K562 (cell line): ENCODE data around the gene ZNF586. TPM values are rescaled to one million over a fixed set of nuclear protein-coding genes. Genes with fewer than 3 reads are reported as not detected.

ENCODE experiments used
- ATAC-seq: fragments of 200-7000 bp; cut with Tn5 transposase; 3 replicates; pipeline ENCODE4 v1.9.1; 2020; ENCODE audit warnings: moderate library complexity
- BruUV-seq: library from RNA; stranded (reverse); fragments of 400-500 nt; replicated peaks from 2 replicates; lab custom pipeline; 2021; lab: Mats Ljungman, UMichigan
- CTCF ChIA-PET: fragments of 300-600 bp; formaldehyde crosslinking; extraction: SDS; loops from one replicate; lab custom pipeline; 2021; ENCODE audit warnings: low intra/inter-chr PET ratio; lab: Yijun Ruan, JAX
- POLR2A ChIA-PET: fragments of 300-600, 350-650 bp; sonication (Branson Sonifier 250); formaldehyde crosslinking; extraction: SDS; loops from one replicate; lab custom pipeline; 2021; ENCODE audit warnings: antibody characterized with exemption, inconsistent platforms; lab: Yijun Ruan, JAX
- DNase-seq, 4 experiments: peaks; one replicate each; pipeline versions ENCODE4 v3.0.0 to v3.0.0-alpha.2; 2011 to 2018; ENCODE audit warnings: low spot score in 3 of 4, mixed read lengths in 3 of 4; ENCODE audit errors: extremely low read depth in 1 of 4
- FAIRE-seq: peaks from 2 replicates; lab custom pipeline; 2011; peaks lifted over from hg19 to GRCh38; lab: Jason Lieb, UNC
- H2AFZ ChIP-seq: 2 replicates; pipeline ENCODE4 v1.6.0; 2011; ENCODE audit warnings: low read depth, low read length, control low read depth, inconsistent platforms
- H3K27ac ChIP-seq: fragments of 200-600 bp; 3 replicates; pipeline ENCODE4 v1.8.0; 2011; ENCODE audit warnings: low read depth, mild to moderate bottlenecking, control low read depth, inconsistent platforms, low read length, moderate library complexity, mixed read lengths; ENCODE audit errors: extremely low read depth
- H3K27me3 ChIP-seq, 2 experiments: fragments of 300-600 bp in 1 of 2; 2 replicates in 1 of 2; 3 replicates in 1 of 2; pipeline versions ENCODE4 v1.6.0 to v1.8.0; 2011; ENCODE audit warnings: inconsistent platforms in 2 of 2, low read length in 2 of 2, mild to moderate bottlenecking in 1 of 2, mixed read lengths in 1 of 2, moderate library complexity in 1 of 2; ENCODE audit not compliant: control insufficient read depth in 2 of 2, insufficient read depth in 2 of 2
- H3K36me3 ChIP-seq: fragments of 300-600 bp; 3 replicates; pipeline ENCODE4 v1.8.0; 2011; ENCODE audit warnings: mild to moderate bottlenecking, low read length, inconsistent platforms; ENCODE audit not compliant: control insufficient read depth, insufficient read depth
- H3K4me1 ChIP-seq, 2 experiments: fragments of 200-600 bp in 1 of 2; replicated peaks in 1 of 2; 2 replicates in 1 of 2; 3 replicates in 1 of 2; pipeline versions ENCODE4 v1.5.1 to v1.8.0; 2011; ENCODE audit warnings: inconsistent platforms in 2 of 2, low read length in 2 of 2, mild to moderate bottlenecking in 1 of 2, mixed read lengths in 1 of 2, moderate library complexity in 1 of 2; ENCODE audit not compliant: control insufficient read depth in 2 of 2, insufficient read depth in 2 of 2
- H3K4me2 ChIP-seq: 2 replicates; pipeline ENCODE4 v1.6.1; 2011; ENCODE audit warnings: low read length, control low read depth, inconsistent platforms, mixed read lengths; ENCODE audit not compliant: insufficient read depth
- H3K4me3 ChIP-seq: fragments of 200-600 bp; sonication (generic), shearing (Covaris generic); 2 replicates; pipeline ENCODE4 v1.5.1; 2016; ENCODE audit warnings: control low read depth, inconsistent platforms
- H3K79me2 ChIP-seq: fragments of 200-600 bp; 3 replicates; pipeline ENCODE4 v1.8.0; 2011; ENCODE audit warnings: low read length, inconsistent platforms; ENCODE audit not compliant: control insufficient read depth, insufficient read depth
- H3K9ac ChIP-seq, 2 experiments: 2 replicates each; pipeline versions ENCODE4 v1.6.0 to v1.6.1; 2011; ENCODE audit warnings: low read depth in 2 of 2, low read length in 2 of 2, control low read depth in 1 of 2, inconsistent platforms in 1 of 2, mild to moderate bottlenecking in 1 of 2, mixed read lengths in 1 of 2; ENCODE audit not compliant: insufficient read depth in 1 of 2
- H3K9me1 ChIP-seq: one replicate; pipeline ENCODE4 v1.6.0; 2011; ENCODE audit warnings: inconsistent platforms, mild to moderate bottlenecking, low read length, moderate library complexity; ENCODE audit not compliant: control insufficient read depth, insufficient read depth
- H3K9me3 ChIP-seq: replicated peaks from 2 replicates; pipeline ENCODE4 v1.5.1; 2011; ENCODE audit warnings: low read depth, low read length, inconsistent platforms; ENCODE audit not compliant: control insufficient read depth, insufficient read depth
- H4K20me1 ChIP-seq: replicated peaks from 2 replicates; pipeline ENCODE4 v1.6.1; 2011; ENCODE audit warnings: low read length, inconsistent platforms, mixed read lengths; ENCODE audit not compliant: control insufficient read depth, insufficient read depth
- MEF2D ChIP-seq: conservative IDR thresholded peaks from 2 replicates; pipeline ENCODE4 v1.6.1; 2016; ENCODE audit warnings: low read depth, missing genetic modification characterization, missing compliant biosample characterization
- ZC3H11A ChIP-seq: IDR thresholded peaks from 2 replicates; pipeline ENCODE4 v1.6.1; 2012; ENCODE audit warnings: low read depth, low read length, improper control_type of control experiment
- ZNF512 ChIP-seq: IDR thresholded peaks from 2 replicates; pipeline ENCODE4 v1.6.1; 2016; ENCODE audit warnings: missing genetic modification characterization, missing compliant biosample characterization
- WGBS: fragments of 100-300 bp; shearing (Covaris generic); methylation state at CpG from one replicate; pipeline ENCODE4 v1.1.6; 2016; ENCODE audit warnings: low coverage, mixed read lengths; ENCODE audit not compliant: insufficient coverage; ENCODE audit errors: missing lambda C conversion rate; 5-methylcytosine and 5-hydroxymethylcytosine counted together
- in situ Hi-C: fragments of 300-500 bp; cut with MboI; formaldehyde crosslinking; loops from 4 replicates; pipeline ENCODE4 v1.15.0; 2018; ENCODE audit warnings: inconsistent platforms, mixed read lengths
- intact Hi-C: fragments of 100-400 bp; cut with micrococcal nuclease; formaldehyde crosslinking; loops from 2 replicates; pipeline ENCODE4 v1.14.2; 2022
- polyA plus RNA-seq, 8 experiments: library from polyadenylated mRNA; depleted of rRNA in 4 of 8; stranded (reverse) in 5 of 8; unstranded in 3 of 8; fragments of >200 nt; fragmentation: Nextera tagmentation in 2 of 8; fragmentation: Illumina TruSeq in 1 of 8; extraction: Ambion mirVana in 2 of 8; extraction: Trizol in 1 of 8; gene quantifications; 2 replicates each; pipeline versions ENCODE4 v1.2.1 to v1.2.3, GENCODE V29; 2011 to 2014; ENCODE audit warnings: inconsistent platforms in 1 of 8, missing spikeins in 1 of 8
- total RNA-seq, 7 experiments: library from RNA; depleted of rRNA in 6 of 7; stranded (reverse); fragments of >200 nt in 6 of 7; fragmentation: Illumina TruSeq in 2 of 7; extraction: Trizol in 2 of 7; gene quantifications; 2 replicates each; pipeline versions ENCODE4 v1.2.1 to v1.2.3, GENCODE V29; 2011 to 2021; ENCODE audit warnings: low replicate concordance in 1 of 7
- TF ChIP-seq, protein P1 (sequence below): sonication (generic); formaldehyde crosslinking; IDR thresholded peaks from 2 replicates; pipeline ENCODE4 v1.5.0; 2020; ENCODE audit warnings: missing genetic modification reagents
- TF ChIP-seq, protein P2 (sequence below): fragments of 450-650 bp; IDR thresholded peaks from 2 replicates; pipeline ENCODE4 v1.6.1; 2018; ENCODE audit not compliant: partially characterized antibody

Gene ZNF586
- total and polyA plus RNA-seq, 9 of the 15 experiments (the other 6 are each of a cell fraction or from before 2014, with no cell fraction given), result 2.5 to 12.6 (median 8.4) TPM

GRCh38 chr19:57803265-57803593, 33.8 kb downstream of the ZNF586 start:
- TF ChIP-seq ZC3H11A (no peak), ZNF512 (peak; percentile 50; the same call in 1 of the 2 replicates)
- in situ Hi-C loops (no loop called here), intact Hi-C loops (no loop called here)
- CTCF ChIA-PET, result no interaction called here
- no peaks in the 10 kb centered on the region for H3K9me3 ChIP-seq
- DNase-seq (no peak), ATAC-seq (no peak), FAIRE-seq (no peak)
- no peak overlapping the region for H3K4me2 ChIP-seq
- no TSS peak for BruUV-seq
- H3K4me3 ChIP-seq, result no peak overlapping the region
- no peak overlapping the region for H3K9ac ChIP-seq
- H3K27ac ChIP-seq, result no peak overlapping the region
- no peaks in the 10 kb centered on the region; the same call in 2 of the 3 replicates for H3K79me2 ChIP-seq
- no peaks in the 10 kb centered on the region for H3K27me3 ChIP-seq
- H4K20me1 ChIP-seq, result no peaks in the 10 kb centered on the region
- H3K4me1 ChIP-seq, result peaks cover 2 to 5% of the 10 kb centered on the region in 2 experiments; a peak in 4 of 5 replicates
- no peaks in the 10 kb centered on the region for H3K9me1 ChIP-seq
- POLR2A ChIA-PET, result no interaction called here
- H3K36me3 ChIP-seq, result peaks cover 22% of the 10 kb centered on the region; the same call in 2 of the 3 replicates
- H2AFZ ChIP-seq, result no peak overlapping the region
- 92% methylated on average over 1 of the region's 6 CpGs for WGBS

GRCh38 chr19:57803594-57804325, 34.3 kb downstream of the ZNF586 start:
- FAIRE-seq (no peak), DNase-seq (no peak), ATAC-seq (no peak)
- peak overlapping the region in 1 of 2 experiments; percentile 68; a peak in 2 of 4 replicates for H3K9ac ChIP-seq
- ChIA-PET POLR2A (no interaction called here), CTCF (no interaction called here)
- H3K27ac ChIP-seq, result no peak overlapping the region
- WGBS, result 90% methylated on average over 11 of the region's 19 CpGs
- H3K9me3 ChIP-seq, result no peaks in the 10 kb centered on the region
- in situ Hi-C loops (no loop called here), intact Hi-C loops (no loop called here)
- H3K4me3 ChIP-seq, result no peak overlapping the region
- no peak overlapping the region for H3K4me2 ChIP-seq
- peaks cover 26% of the 10 kb centered on the region; the same call in 2 of the 3 replicates for H3K36me3 ChIP-seq
- no peak overlapping the region for H2AFZ ChIP-seq
- H3K4me1 ChIP-seq, result peaks cover 2 to 5% of the 10 kb centered on the region in 2 experiments; a peak in 4 of 5 replicates
- no peaks in the 10 kb centered on the region for H4K20me1 ChIP-seq
- BruUV-seq, result no TSS peak
- no peaks in the 10 kb centered on the region for H3K9me1 ChIP-seq
- TF ChIP-seq, protein P1, sequence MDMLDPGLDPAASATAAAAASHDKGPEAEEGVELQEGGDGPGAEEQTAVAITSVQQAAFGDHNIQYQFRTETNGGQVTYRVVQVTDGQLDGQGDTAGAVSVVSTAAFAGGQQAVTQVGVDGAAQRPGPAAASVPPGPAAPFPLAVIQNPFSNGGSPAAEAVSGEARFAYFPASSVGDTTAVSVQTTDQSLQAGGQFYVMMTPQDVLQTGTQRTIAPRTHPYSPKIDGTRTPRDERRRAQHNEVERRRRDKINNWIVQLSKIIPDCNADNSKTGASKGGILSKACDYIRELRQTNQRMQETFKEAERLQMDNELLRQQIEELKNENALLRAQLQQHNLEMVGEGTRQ (CRISPR knock-in tag), result no peak
- TF ChIP-seq, protein P2, sequence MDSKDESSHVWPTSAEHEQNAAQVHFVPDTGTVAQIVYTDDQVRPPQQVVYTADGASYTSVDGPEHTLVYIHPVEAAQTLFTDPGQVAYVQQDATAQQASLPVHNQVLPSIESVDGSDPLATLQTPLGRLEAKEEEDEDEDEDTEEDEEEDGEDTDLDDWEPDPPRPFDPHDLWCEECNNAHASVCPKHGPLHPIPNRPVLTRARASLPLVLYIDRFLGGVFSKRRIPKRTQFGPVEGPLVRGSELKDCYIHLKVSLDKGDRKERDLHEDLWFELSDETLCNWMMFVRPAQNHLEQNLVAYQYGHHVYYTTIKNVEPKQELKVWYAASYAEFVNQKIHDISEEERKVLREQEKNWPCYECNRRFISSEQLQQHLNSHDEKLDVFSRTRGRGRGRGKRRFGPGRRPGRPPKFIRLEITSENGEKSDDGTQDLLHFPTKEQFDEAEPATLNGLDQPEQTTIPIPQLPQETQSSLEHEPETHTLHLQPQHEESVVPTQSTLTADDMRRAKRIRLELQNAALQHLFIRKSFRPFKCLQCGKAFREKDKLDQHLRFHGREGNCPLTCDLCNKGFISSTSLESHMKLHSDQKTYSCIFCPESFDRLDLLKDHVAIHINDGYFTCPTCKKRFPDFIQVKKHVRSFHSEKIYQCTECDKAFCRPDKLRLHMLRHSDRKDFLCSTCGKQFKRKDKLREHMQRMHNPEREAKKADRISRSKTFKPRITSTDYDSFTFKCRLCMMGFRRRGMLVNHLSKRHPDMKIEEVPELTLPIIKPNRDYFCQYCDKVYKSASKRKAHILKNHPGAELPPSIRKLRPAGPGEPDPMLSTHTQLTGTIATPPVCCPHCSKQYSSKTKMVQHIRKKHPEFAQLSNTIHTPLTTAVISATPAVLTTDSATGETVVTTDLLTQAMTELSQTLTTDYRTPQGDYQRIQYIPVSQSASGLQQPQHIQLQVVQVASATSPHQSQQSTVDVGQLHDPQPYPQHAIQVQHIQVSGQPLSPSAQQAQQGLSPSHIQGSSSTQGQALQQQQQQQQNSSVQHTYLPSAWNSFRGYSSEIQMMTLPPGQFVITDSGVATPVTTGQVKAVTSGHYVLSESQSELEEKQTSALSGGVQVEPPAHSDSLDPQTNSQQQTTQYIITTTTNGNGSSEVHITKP, result peak; percentile 33
- TF ChIP-seq MEF2D, result no peak
- H3K27me3 ChIP-seq, result no peaks in the 10 kb centered on the region
- no peaks in the 10 kb centered on the region; the same call in 2 of the 3 replicates for H3K79me2 ChIP-seq
